Esophagus (tissue), 2 donors: ENCODE results near the gene C18orf32. TPM values are rescaled to one million over a fixed set of nuclear protein-coding genes. Genes with fewer than 3 reads are reported as not detected.
"Not testable (repeated sequence)": the region's sequence is repeated elsewhere in the genome, so short reads cannot be mapped to it uniquely, and the experiment has no call there.

Experiments
- H3K27ac ChIP-seq, 2 donors: one replicate each; pipeline ENCODE4 v1.5.1; 2013; ENCODE audit warnings: low read depth in 2 of 2, mild to moderate bottlenecking in 2 of 2, inconsistent platforms in 1 of 2, low read length in 1 of 2, moderate library complexity in 1 of 2
- H3K27me3 ChIP-seq, 2 donors: one replicate each; pipeline ENCODE4 v1.6.1; 2013; ENCODE audit warnings: low read length in 2 of 2, control low read depth in 1 of 2, mild to moderate bottlenecking in 1 of 2; ENCODE audit not compliant: insufficient read depth in 2 of 2, control insufficient read depth in 1 of 2
- H3K36me3 ChIP-seq, 2 donors: one replicate each; pipeline ENCODE4 v1.6.1; 2013; ENCODE audit warnings: low read length in 1 of 2; ENCODE audit not compliant: control insufficient read depth in 2 of 2, insufficient read depth in 2 of 2
- H3K4me1 ChIP-seq, 2 donors: one replicate each; pipeline ENCODE4 v1.6.1; 2013; ENCODE audit warnings: low read length in 1 of 2; ENCODE audit not compliant: control insufficient read depth in 2 of 2, insufficient read depth in 2 of 2
- H3K4me3 ChIP-seq, 2 donors: one replicate each; pipeline ENCODE4 v1.5.1; 2013; ENCODE audit warnings: low read length in 2 of 2, mild to moderate bottlenecking in 2 of 2, low read depth in 1 of 2, moderate library complexity in 1 of 2
- H3K9me3 ChIP-seq, 2 donors: one replicate each; pipeline ENCODE4 v1.6.1; 2013; ENCODE audit warnings: mild to moderate bottlenecking in 2 of 2, low read depth in 1 of 2, low read length in 1 of 2, moderate library complexity in 1 of 2; ENCODE audit not compliant: control insufficient read depth in 2 of 2, insufficient read depth in 1 of 2
- WGBS, 2 donors: extraction: QIAGEN DNeasy Blood & Tissue Kit; methylation state at CpG; one replicate each; pipeline ENCODE4 v1.1.7; 2013; 5-methylcytosine and 5-hydroxymethylcytosine counted together
- polyA plus RNA-seq, 2 donors: library from polyadenylated mRNA; stranded (reverse); fragments of 200-250 nt; gene quantifications; one replicate each; pipeline ENCODE4 v1.2.3, GENCODE V29; 2013
- donor health status: healthy with polysubstance abuse.
- donor health status: Bipolar disorder and iron deficiency.

C18orf32 gene
- polyA plus RNA-seq, 2 donors: 32.3 to 47.3 TPM

DNA sequence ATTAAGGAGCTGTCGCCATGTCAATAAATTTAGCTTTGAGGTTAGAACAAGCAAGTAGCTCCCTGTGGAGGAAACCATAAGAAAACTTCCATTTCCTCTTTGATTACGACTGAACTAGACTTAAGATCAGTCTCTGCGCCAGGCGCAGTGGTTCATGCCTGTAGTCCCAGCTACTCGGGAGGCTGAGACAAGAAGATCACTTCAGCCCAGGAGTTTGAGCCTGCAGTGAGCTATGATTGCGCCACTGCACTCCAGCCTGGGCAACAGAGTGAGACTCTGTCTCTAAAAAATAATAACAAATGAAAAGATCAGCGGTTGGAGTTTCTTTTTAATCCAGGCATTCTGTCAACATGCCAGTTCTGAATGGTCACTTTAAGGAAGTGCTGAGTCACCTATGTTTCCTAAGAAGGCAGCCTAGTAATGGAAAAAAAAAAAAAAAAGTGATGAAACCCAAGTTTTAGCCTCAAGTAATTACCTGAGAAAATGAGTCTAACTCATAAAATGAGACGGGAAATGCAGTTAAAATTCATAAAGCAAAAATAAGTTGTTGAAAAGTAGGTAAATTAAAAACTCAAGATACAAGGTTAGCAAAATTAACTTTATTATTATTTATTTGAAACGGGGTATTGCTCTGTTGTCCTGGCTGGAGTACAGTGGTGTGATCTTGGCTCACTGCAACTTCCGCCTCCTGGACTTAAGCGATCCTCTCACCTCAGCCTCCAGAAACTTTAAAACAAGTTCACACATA, 10.2 kb downstream of the C18orf32 start:
- H3K9me3 ChIP-seq: no peaks in the 10 kb centered on the region
- H3K36me3 ChIP-seq: peaks cover 0 to 10% of the 10 kb centered on the region in 2 donors
- peak overlapping the region in 1 of 2 donors; percentile 46 for H3K27ac ChIP-seq
- no peaks in the 10 kb centered on the region for H3K4me1 ChIP-seq
- H3K4me3 ChIP-seq: no peak overlapping the region
- H3K27me3 ChIP-seq: no peaks in the 10 kb centered on the region
- 75 to 78% methylated on average over 11 of the region's 11 CpGs for WGBS, 2 donors

DNA sequence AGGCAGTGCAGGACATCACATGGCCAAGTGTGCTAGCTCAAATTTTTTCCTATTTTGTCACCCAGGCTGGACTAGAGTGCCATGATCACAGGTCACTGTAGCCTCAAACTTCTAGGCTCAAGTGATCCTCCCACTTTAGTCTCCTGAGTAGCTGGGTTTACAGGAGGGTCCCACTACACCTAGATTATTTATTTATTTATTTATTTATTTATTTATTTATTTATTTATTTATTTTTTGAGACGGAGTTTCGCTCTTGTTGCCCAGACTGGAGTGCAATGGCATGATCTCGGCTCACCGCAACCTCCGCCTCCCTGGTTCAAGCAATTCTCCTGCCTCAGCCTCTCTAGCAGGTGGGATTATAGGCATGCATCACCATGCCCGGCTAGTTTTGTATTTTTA, 12.1 kb downstream of the C18orf32 start:
- not testable (repeated sequence) for H3K27me3 ChIP-seq, H3K4me3 ChIP-seq, H3K36me3 ChIP-seq, H3K4me1 ChIP-seq, H3K27ac ChIP-seq, H3K9me3 ChIP-seq
- 96 to 98% methylated on average over 6 of the region's 6 CpGs for WGBS, 2 donors

DNA sequence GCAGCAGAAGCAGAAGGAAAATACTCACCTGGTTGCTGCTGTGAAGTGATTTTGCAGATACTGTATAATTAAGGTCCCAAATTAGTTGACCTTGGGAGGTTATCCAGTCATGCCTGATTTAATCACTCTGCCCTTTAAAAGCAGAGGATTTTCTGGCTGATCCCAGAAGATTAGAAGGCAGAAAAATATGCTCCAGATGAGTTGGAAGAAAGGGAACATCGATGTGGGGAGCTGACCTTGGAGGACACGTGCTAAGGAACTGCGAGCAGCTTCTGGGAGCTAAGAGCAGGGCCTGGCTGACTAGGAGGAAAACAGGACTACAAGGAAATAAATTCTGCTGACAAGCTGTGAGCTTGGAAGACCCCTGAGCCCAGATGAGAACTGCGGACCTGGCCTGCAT, 13.3 kb downstream of the C18orf32 start:
- H3K9me3 ChIP-seq: no peaks in the 10 kb centered on the region
- no peaks in the 10 kb centered on the region for H3K27me3 ChIP-seq
- no peaks in the 10 kb centered on the region for H3K36me3 ChIP-seq
- WGBS, 2 donors: 76 to 79% methylated on average over 4 of the region's 4 CpGs
- H3K27ac ChIP-seq: no peak overlapping the region
- H3K4me1 ChIP-seq: no peaks in the 10 kb centered on the region
- H3K4me3 ChIP-seq: no peak overlapping the region

DNA sequence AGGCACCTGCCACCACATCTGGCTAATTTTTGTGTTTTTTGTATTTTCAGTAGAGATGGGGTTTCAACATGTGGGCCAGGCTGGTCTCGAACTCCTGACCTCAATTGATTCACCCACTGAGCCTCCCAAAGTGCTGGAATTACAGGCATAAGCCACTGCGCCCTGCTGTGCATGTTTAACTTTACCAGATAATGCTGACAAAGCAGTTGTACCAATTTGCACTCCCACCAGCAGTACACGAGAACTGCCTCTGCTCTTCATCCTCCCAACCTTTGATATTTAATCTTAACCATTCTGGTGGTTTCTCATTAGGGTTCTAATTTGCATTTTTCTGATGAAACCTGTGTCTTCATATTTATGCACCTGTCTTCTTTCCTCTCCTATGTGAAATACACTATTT, 14.6 kb downstream of the C18orf32 start:
- no peaks in the 10 kb centered on the region for H3K27me3 ChIP-seq
- H3K4me1 ChIP-seq: no peaks in the 10 kb centered on the region
- H3K27ac ChIP-seq: no peak overlapping the region
- WGBS, 2 donors: 80 to 82% methylated on average over 3 of the region's 3 CpGs
- H3K36me3 ChIP-seq: no peaks in the 10 kb centered on the region
- H3K4me3 ChIP-seq: no peak overlapping the region
- no peaks in the 10 kb centered on the region for H3K9me3 ChIP-seq

DNA sequence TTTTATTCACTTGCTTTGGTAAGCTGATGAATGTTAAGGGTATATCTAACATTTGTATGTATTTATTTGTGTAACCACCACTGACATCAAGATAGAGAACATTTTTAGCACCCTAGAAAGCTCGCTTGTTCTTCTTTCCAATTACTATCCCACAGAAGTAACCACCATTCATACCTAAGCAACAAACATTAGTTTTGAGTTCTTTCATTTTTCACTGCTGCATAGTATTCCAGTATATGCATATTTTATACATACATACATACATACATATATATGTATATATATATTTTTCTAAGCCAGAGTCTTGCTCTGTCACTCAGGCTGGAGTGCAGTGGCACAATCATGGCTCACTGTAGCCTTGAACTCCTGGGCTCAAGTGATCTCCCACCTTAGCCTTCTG, 15.5 kb downstream of the C18orf32 start:
- H3K4me3 ChIP-seq: no peak overlapping the region
- H3K27me3 ChIP-seq: no peaks in the 10 kb centered on the region
- H3K27ac ChIP-seq: no peak overlapping the region
- H3K9me3 ChIP-seq: no peaks in the 10 kb centered on the region
- no peaks in the 10 kb centered on the region for H3K36me3 ChIP-seq
- no peaks in the 10 kb centered on the region for H3K4me1 ChIP-seq
- WGBS, 2 donors: 90 to 96% methylated on average over 1 of the region's 1 CpG

DNA sequence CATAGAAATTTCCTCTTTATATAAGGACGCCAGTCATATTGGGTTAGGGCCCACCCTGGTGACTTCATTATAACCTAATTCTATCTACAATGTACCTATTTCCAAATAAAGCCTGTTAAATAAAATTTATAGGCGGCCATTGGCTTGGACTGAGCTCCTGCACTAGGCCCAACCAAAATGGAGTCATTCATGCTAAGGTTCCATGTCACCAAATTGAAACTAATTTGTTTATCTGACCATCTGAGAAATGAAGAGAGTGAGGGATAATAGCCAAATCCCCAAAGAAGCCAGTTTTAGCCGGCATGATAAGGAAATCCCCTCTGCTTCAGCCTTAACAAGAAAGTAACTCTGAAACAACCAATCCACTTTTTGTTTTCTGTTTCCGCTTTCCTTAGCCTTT, 19.4 kb downstream of the C18orf32 start:
- H3K4me3 ChIP-seq: no peak overlapping the region
- H3K9me3 ChIP-seq: no peaks in the 10 kb centered on the region
- no peak overlapping the region for H3K27ac ChIP-seq
- H3K36me3 ChIP-seq: no peaks in the 10 kb centered on the region
- H3K4me1 ChIP-seq: no peaks in the 10 kb centered on the region
- WGBS, 2 donors: 83 to 87% methylated on average over 4 of the region's 4 CpGs
- H3K27me3 ChIP-seq: no peaks in the 10 kb centered on the region

DNA sequence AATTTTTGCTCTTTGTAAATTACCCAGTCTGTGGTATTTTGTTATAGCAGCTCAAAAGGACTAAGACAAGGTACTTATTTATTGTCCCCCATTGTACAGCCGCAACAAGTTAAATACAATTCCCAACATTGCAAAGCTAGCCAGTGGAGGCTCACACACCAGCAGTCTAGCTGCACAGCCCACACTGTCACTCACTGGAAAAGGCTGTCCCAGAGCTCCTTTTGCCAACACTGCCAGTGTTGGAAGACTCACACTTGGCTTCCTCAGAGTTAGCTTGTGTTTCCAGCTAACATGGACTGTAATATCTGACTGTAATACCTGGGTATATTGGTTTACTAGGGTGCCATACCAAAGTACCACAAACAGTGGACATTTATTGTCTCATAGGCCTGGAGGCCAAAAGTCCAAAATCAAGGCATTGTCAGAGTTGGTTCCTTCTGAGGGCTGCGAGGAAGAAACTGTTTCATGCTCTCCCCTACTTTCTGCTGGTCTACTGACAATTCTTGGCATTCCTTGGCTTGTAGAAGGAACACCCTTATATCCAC, 19.9 kb downstream of the C18orf32 start:
- 94% methylated on average over 2 of the region's 2 CpGs for WGBS, 2 donors
- no peaks in the 10 kb centered on the region for H3K9me3 ChIP-seq
- H3K36me3 ChIP-seq: no peaks in the 10 kb centered on the region
- H3K27ac ChIP-seq: no peak overlapping the region
- H3K4me1 ChIP-seq: no peaks in the 10 kb centered on the region
- H3K27me3 ChIP-seq: no peaks in the 10 kb centered on the region
- no peak overlapping the region for H3K4me3 ChIP-seq

DNA sequence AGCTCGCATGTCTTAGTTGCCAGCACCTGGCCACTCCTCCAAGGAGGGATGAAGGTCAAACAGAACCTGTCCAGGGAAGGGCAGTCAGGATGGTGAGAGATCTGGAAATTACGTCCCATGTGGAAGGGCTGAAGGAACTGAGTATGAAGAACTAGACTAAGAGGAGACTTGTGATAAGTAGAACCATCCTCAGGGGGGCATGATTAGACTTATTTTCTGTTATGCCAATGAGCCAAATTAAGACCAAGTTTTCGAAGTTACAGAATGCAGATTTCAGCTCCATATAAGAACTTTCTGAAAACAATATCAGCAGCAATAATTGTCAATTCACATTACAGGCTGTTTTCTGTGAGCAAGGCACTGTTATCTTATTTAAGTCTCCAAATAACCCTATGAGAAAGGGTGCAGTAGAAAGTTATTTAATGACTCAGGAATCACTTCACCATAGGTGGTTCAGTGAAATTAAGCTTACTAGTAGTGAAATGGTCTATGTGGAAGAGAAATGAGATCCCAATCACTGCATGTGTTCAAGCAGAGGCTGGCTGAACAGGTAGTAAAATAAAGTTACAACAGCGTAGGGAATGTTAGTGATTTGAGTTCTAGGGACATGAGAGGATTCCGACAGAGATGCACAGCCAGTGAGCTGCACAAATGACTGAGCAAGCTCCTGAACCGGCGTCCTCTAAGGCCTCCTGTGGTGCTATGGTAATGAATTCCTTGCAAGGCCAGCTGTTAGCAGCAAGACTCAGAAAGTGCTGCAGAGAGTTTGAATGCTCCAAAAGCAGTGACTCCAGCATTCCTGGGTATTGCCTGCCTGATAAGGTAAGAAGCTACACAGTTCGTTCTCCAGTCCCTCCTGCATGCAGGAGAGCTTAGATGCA, 22.1 kb downstream of the C18orf32 start:
- Histone ChIP-seq H3K27ac (no peak overlapping the region), H3K4me3 (no peak overlapping the region), H3K9me3 (no peaks in the 10 kb centered on the region), H3K27me3 (no peaks in the 10 kb centered on the region), H3K36me3 (no peaks in the 10 kb centered on the region), H3K4me1 (no peaks in the 10 kb centered on the region)
- WGBS, 2 donors: 71 to 79% methylated on average over 8 of the region's 8 CpGs

DNA sequence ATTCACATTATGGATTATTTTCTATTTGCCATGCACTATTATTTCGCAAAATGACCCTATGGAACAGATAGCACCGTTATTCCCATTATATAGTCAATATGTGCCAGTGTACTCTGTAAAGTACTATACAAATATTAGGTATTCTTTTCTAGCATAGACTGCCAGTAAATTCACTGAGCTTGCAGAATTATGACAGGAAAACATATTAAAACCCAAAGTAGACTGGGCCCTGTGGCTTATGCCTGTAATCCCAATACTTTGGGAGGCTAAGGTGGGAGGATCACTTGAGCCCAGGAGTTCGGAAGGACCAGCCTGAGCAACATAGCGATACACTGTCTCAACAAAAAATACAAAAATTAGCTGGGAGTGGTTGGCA, 25.4 kb downstream of the C18orf32 start:
- 94 to 98% methylated on average over 4 of the region's 4 CpGs for WGBS, 2 donors
- H3K27ac ChIP-seq: no peak overlapping the region
- H3K9me3 ChIP-seq: no peaks in the 10 kb centered on the region
- peaks cover 0 to 5% of the 10 kb centered on the region in 2 donors for H3K4me1 ChIP-seq
- no peaks in the 10 kb centered on the region for H3K36me3 ChIP-seq
- H3K4me3 ChIP-seq: no peak overlapping the region
- H3K27me3 ChIP-seq: no peaks in the 10 kb centered on the region
